Left lung (tissue), 10 donors: ENCODE data around the gene SUPT6H. TPM values are rescaled to one million over a fixed set of nuclear protein-coding genes. Genes with fewer than 3 reads are reported as not detected.

Experiments
- ATAC-seq: fragments of 200-7000 bp; cut with Tn5 transposase; one replicate; pipeline ENCODE4 v1.9.1; 2020; ENCODE audit warnings: moderate library complexity
- DNase-seq, 4 donors: peaks; one replicate each; pipeline ENCODE4 v3.0.0-alpha.2; 2013 to 2020
- H3K27ac ChIP-seq, 2 donors: fragments of 200-600 bp; sonication (generic) in 1 of 2; one replicate each; pipeline versions ENCODE4 v1.5.0 to v1.8.0; 2020 to 2021
- H3K27me3 ChIP-seq, 2 donors: fragments of 200-600 bp; sonication (generic) in 1 of 2; one replicate each; pipeline versions ENCODE4 v1.5.0 to v1.8.0; 2020 to 2021
- H3K36me3 ChIP-seq, 2 donors: fragments of 200-600 bp; sonication (generic) in 1 of 2; one replicate each; pipeline versions ENCODE4 v1.5.0 to v1.8.0; 2020 to 2021
- H3K4me1 ChIP-seq, 2 donors: fragments of 200-600 bp; one replicate each; pipeline ENCODE4 v1.8.0; 2021
- H3K4me3 ChIP-seq, 2 donors: fragments of 200-600 bp; sonication (generic) in 1 of 2; one replicate each; pipeline versions ENCODE4 v1.5.0 to v1.8.0; 2020 to 2021; ENCODE audit warnings: mild to moderate bottlenecking in 1 of 2
- H3K9me3 ChIP-seq, 2 donors: fragments of 200-600 bp; sonication (generic) in 1 of 2; one replicate each; pipeline versions ENCODE4 v1.5.0 to v1.8.0; 2020 to 2021
- CTCF ChIP-seq, 2 donors: fragments of 200-600 bp; sonication (generic) in 1 of 2; IDR thresholded peaks; one replicate each; pipeline versions ENCODE4 v1.5.0 to v1.8.0; 2021; ENCODE audit warnings: antibody characterized with exemption in 2 of 2
- intact Hi-C, 2 donors: fragments of 100-400 bp; cut with DNase I; formaldehyde crosslinking; loops; one replicate each; pipeline versions ENCODE4 v1.11.2 to v1.14.2; 2022
- polyA plus RNA-seq, 6 donors: library from polyadenylated mRNA; unstranded; fragments of 120-200 nt; gene quantifications; one replicate each; pipeline ENCODE4 v1.2.1, GENCODE V29; 2013; ENCODE audit not compliant: insufficient read length in 6 of 6
- total RNA-seq, 2 donors: library from RNA; stranded (reverse); fragmentation: NEBNext Ultra II Directional; extraction: Animal tissue kit (Norgen Biotek cat#: 25700); gene quantifications; one replicate each; pipeline ENCODE4 v1.2.1, GENCODE V29; 2021
- donor health status: DM: no; HTN: yes; CAD: no.
- donor health status: DM: no; HTN: no; CAD: no.

The SUPT6H gene
- total and polyA plus RNA-seq, 8 donors: 55.1 to 76.1 (median 72.9) TPM

DNA sequence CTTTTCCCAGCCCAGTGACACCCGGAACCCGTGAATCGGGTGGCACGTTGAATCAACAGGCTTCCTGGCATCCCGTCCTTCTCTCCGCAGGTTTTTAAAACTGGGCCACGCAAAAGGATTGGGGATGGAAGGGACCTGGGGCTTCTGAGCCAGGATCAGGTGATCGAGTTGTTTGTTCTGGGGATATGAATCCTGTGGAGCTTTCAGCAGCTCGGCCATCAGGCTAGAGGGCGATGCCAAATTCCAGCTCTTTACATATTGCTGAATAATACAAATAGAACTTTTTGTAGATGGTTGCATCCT is 473 bp downstream of the SUPT6H start:
- Histone ChIP-seq H3K4me1 (peaks cover 18 to 58% of the 10 kb centered on the region in 2 donors), H3K27me3 (no peaks in the 10 kb centered on the region), H3K27ac (peak overlapping the region; percentile 91 to 96), H3K9me3 (no peaks in the 10 kb centered on the region), H3K36me3 (peaks cover 0 to 42% of the 10 kb centered on the region in 2 donors), H3K4me3 (peak overlapping the region; percentile 79 to 84)
- TF ChIP-seq CTCF (IDR thresholded peaks at IDR 0.05): no peak
- peak; percentile 14 for ATAC-seq
- intact Hi-C loops: no loop called here
- no peak for DNase-seq

DNA sequence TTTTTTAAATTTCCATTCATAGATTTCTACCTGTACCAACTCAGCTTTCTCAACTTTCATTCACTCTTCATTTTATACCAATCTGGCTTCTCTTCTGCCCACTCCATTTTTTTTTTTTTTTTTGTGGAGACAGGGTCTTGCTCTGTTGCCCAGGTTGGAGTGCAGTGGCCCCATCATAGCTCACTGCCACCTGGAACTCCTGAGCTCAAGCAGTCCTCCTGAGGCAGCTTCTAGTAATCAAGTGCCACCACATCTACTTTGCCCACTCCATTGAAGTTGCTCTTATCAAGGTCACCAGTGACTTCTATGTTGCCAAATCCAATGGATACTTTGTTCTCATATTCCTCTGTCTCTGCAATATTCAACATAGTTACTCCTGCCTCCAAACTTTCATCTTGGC is 1.7 kb downstream of the SUPT6H start:
- Histone ChIP-seq H3K27me3 (no peaks in the 10 kb centered on the region), H3K9me3 (no peaks in the 10 kb centered on the region), H3K27ac (no peak overlapping the region), H3K4me3 (peak overlapping the region in 1 of 2 donors; percentile 84), H3K4me1 (peaks cover 18 to 53% of the 10 kb centered on the region in 2 donors), H3K36me3 (peaks cover 0 to 36% of the 10 kb centered on the region in 2 donors)
- intact Hi-C loops: no loop called here
- ATAC-seq (no peak), DNase-seq (no peak)
- no peak for TF ChIP-seq CTCF (IDR thresholded peaks at IDR 0.05)

DNA sequence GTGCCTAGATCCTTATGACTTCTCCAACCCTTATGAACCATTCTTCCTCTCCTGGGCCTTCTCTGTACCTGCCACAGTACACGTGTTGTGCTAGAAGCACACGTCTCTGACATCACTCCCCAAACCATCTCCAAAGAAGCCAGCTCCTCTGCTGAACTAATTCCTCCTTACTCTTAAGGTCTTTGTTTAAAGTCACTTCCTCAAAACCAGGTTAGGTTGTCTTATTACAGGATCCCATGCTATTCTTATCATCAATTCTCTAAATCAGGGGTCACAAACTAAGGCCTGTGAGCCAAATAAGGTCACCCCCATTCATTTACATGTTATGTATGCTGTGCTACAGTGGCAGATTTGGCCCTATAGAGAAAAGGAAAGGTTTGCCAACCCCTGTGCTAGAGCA is 4.0 kb downstream of the SUPT6H start:
- TF ChIP-seq CTCF (IDR thresholded peaks at IDR 0.05): no peak
- intact Hi-C loops: no loop called here
- Histone ChIP-seq H3K4me1 (peaks cover 12 to 42% of the 10 kb centered on the region in 2 donors), H3K4me3 (no peak overlapping the region), H3K27ac (no peak overlapping the region), H3K9me3 (no peaks in the 10 kb centered on the region), H3K27me3 (no peaks in the 10 kb centered on the region), H3K36me3 (peaks cover 0 to 44% of the 10 kb centered on the region in 2 donors)
- no peak for ATAC-seq
- DNase-seq: no peak

- ATAC-seq (no peak), DNase-seq (no peak)
- H3K36me3 ChIP-seq: peaks cover 0 to 63% of the 10 kb centered on the region in 2 donors
- H3K27me3 ChIP-seq: no peaks in the 10 kb centered on the region
- TF ChIP-seq CTCF (IDR thresholded peaks at IDR 0.05): no peak
- intact Hi-C loops: no loop called here
- H3K27ac ChIP-seq: no peak overlapping the region
- H3K4me1 ChIP-seq: peaks cover 7 to 32% of the 10 kb centered on the region in 2 donors
- H3K4me3 ChIP-seq: no peak overlapping the region
- no peaks in the 10 kb centered on the region for H3K9me3 ChIP-seq
These were observed 5.9 kb downstream of the SUPT6H start for GRCh38 chr17:28667870-28668269.

- Histone ChIP-seq H3K27ac (no peak overlapping the region), H3K4me3 (no peak overlapping the region), H3K36me3 (peaks cover 3 to 83% of the 10 kb centered on the region in 2 donors), H3K27me3 (no peaks in the 10 kb centered on the region), H3K9me3 (no peaks in the 10 kb centered on the region), H3K4me1 (peaks cover 0 to 12% of the 10 kb centered on the region in 2 donors)
- no peak for TF ChIP-seq CTCF (IDR thresholded peaks at IDR 0.05)
- no peak for ATAC-seq
- intact Hi-C loops: no loop called here
- no peak for DNase-seq
These were observed 7.9 kb downstream of the SUPT6H start for GRCh38 chr17:28669918-28670317.
